IPS-15b (cell line): ENCODE data around the gene CALU.

Experiments
- H3K27me3 ChIP-seq: one replicate; pipeline ENCODE4 v1.6.1; 2013; ENCODE audit warnings: low read length; ENCODE audit not compliant: control insufficient read depth, insufficient read depth
- H3K36me3 ChIP-seq: one replicate; pipeline ENCODE4 v1.6.1; 2013; ENCODE audit warnings: low read length; ENCODE audit not compliant: control insufficient read depth, insufficient read depth
- H3K4me1 ChIP-seq: one replicate; pipeline ENCODE4 v1.6.1; 2013; ENCODE audit warnings: mild to moderate bottlenecking, low read length; ENCODE audit not compliant: control insufficient read depth, insufficient read depth
- H3K4me3 ChIP-seq: one replicate; pipeline ENCODE4 v1.5.1; 2013; ENCODE audit warnings: low read depth, low read length
- H3K9ac ChIP-seq: one replicate; pipeline ENCODE4 v1.6.1; 2013; ENCODE audit warnings: low read depth, mild to moderate bottlenecking, low read length
- H3K9me3 ChIP-seq: one replicate; pipeline ENCODE4 v1.6.1; 2013; ENCODE audit warnings: mild to moderate bottlenecking, low read length; ENCODE audit not compliant: control insufficient read depth, insufficient read depth

The CALU gene

GRCh38 chr7:128793181-128793547, 54.0 kb downstream of the CALU start:
- Histone ChIP-seq H3K36me3 (peaks cover 8% of the 10 kb centered on the region), H3K27me3 (peaks cover 2% of the 10 kb centered on the region), H3K4me1 (peaks cover 6% of the 10 kb centered on the region), H3K4me3 (no peak overlapping the region), H3K9me3 (no peaks in the 10 kb centered on the region), H3K9ac (no peak overlapping the region)

DNA sequence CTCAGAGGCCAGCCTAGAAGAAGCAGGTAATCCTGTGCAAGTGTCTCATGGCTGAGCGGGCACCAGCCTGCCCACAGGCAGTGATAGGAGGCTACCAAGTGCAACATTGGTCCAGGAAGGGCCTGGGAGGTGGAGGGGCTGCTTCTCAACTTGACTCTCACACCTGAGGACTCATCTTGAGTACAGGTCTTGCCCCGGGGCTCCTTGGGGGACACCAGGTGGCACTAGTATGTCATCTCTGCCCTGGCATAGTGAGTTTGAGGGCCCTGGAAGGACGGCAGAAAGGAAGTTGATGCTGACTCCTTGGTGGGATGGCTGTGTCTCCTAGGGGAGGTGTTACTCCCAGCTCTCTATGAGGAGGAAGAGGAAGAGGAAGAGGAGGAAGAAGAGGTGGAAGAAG, 54.9 kb downstream of the CALU start:
- H3K9me3 ChIP-seq = no peaks in the 10 kb centered on the region
- H3K36me3 ChIP-seq = peaks cover 8% of the 10 kb centered on the region
- H3K4me1 ChIP-seq = peaks cover 6% of the 10 kb centered on the region
- H3K9ac ChIP-seq = no peak overlapping the region
- no peak overlapping the region for H3K4me3 ChIP-seq
- peaks cover 2% of the 10 kb centered on the region for H3K27me3 ChIP-seq

DNA sequence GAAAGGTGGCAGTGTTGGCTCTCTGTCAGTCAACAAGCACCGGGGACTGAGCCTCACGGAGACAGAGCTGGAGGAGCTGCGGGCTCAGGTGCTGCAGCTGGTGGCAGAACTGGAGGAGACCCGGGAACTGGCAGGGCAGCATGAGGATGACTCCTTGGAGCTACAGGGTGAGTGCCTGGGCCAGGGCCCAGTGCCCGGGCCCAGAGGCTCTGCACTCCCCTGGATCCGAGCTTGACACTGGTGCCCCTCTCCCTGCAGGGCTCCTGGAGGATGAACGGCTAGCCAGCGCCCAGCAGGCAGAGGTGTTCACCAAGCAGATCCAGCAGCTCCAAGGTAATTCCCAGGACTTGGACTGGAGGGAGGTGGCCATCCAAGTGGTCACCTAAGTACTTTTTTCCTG, 55.3 kb downstream of the CALU start:
- Histone ChIP-seq H3K4me3 (no peak overlapping the region), H3K9me3 (no peaks in the 10 kb centered on the region), H3K36me3 (peaks cover 8% of the 10 kb centered on the region), H3K9ac (no peak overlapping the region), H3K27me3 (peaks cover 2% of the 10 kb centered on the region), H3K4me1 (peaks cover 6% of the 10 kb centered on the region)

- H3K4me3 ChIP-seq = no peak overlapping the region
- peaks cover 8% of the 10 kb centered on the region for H3K36me3 ChIP-seq
- H3K9ac ChIP-seq = no peak overlapping the region
- H3K27me3 ChIP-seq = no peaks in the 10 kb centered on the region
- no peaks in the 10 kb centered on the region for H3K9me3 ChIP-seq
- peaks cover 5% of the 10 kb centered on the region for H3K4me1 ChIP-seq
Observed at GRCh38 chr7:128795129-128795528, 56.0 kb downstream of the CALU start.

DNA sequence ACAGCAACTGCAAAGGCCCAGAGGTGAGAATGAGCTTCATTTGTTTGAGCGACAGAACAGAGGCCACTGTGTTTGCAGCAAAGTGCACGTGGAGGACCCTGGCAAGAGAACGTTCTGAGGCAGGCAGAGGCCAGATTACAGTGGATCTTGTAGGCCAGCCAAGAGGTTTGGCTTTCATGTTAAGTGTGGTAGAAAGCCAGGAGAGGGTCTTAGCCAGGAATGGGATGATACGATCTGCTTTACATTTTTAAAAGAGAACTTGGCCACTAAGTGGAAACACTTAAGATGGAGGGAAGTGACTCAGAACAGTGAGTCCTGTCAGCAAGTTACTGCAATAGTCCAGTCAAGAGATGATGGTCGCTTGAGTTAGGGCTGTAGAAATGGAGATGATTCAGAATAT, 57.2 kb downstream of the CALU start:
- no peak overlapping the region for H3K4me3 ChIP-seq
- no peak overlapping the region for H3K9ac ChIP-seq
- H3K9me3 ChIP-seq = no peaks in the 10 kb centered on the region
- peaks cover 5% of the 10 kb centered on the region for H3K4me1 ChIP-seq
- no peaks in the 10 kb centered on the region for H3K27me3 ChIP-seq
- peaks cover 8% of the 10 kb centered on the region for H3K36me3 ChIP-seq

- no peak overlapping the region for H3K9ac ChIP-seq
- H3K4me3 ChIP-seq = no peak overlapping the region
- H3K27me3 ChIP-seq = no peaks in the 10 kb centered on the region
- no peaks in the 10 kb centered on the region for H3K9me3 ChIP-seq
- H3K36me3 ChIP-seq = peaks cover 4% of the 10 kb centered on the region
- no peaks in the 10 kb centered on the region for H3K4me1 ChIP-seq
Observed at GRCh38 chr7:128799451-128799850, 60.3 kb downstream of the CALU start.

DNA sequence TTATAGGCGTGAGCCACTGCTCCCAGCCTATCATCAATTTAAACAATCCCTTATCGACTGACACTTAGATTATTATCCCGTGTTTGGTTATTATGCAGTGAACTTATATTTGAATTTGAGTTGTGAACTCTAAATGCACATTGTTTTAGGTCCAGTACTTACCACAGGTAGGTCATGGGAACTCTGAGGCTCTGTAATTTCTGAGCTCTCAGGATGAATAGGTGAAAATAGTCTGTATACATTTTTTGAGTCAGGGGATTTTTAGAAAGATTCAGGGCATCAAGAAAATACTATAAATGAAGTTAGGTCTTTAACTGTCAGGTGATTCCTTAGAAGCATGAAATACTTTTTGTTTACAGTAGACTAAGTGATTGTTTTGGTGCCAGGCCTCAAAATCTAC, 61.4 kb downstream of the CALU start:
- Histone ChIP-seq H3K27me3 (no peaks in the 10 kb centered on the region), H3K9me3 (no peaks in the 10 kb centered on the region), H3K4me3 (no peak overlapping the region), H3K9ac (no peak overlapping the region), H3K4me1 (no peaks in the 10 kb centered on the region), H3K36me3 (peaks cover 11% of the 10 kb centered on the region)

DNA sequence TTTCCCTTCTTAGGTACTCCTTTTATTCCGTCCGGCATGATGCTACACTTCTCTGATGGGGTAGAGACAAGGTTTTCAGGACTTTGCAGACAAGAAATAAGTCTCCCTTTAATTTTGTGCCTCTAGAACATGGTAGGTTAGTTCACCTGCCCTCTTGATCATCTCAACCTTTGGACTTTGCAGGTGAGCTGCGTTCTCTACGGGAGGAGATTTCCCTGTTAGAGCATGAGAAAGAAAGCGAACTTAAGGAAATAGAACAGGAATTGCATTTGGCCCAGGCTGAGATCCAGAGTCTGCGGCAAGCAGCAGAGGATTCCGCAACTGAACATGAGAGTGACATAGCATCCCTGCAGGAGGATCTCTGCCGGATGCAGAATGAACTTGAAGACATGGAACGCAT, 61.8 kb downstream of the CALU start:
- H3K4me1 ChIP-seq = no peaks in the 10 kb centered on the region
- H3K4me3 ChIP-seq = no peak overlapping the region
- no peaks in the 10 kb centered on the region for H3K27me3 ChIP-seq
- H3K9me3 ChIP-seq = no peaks in the 10 kb centered on the region
- no peak overlapping the region for H3K9ac ChIP-seq
- H3K36me3 ChIP-seq = peaks cover 15% of the 10 kb centered on the region

DNA sequence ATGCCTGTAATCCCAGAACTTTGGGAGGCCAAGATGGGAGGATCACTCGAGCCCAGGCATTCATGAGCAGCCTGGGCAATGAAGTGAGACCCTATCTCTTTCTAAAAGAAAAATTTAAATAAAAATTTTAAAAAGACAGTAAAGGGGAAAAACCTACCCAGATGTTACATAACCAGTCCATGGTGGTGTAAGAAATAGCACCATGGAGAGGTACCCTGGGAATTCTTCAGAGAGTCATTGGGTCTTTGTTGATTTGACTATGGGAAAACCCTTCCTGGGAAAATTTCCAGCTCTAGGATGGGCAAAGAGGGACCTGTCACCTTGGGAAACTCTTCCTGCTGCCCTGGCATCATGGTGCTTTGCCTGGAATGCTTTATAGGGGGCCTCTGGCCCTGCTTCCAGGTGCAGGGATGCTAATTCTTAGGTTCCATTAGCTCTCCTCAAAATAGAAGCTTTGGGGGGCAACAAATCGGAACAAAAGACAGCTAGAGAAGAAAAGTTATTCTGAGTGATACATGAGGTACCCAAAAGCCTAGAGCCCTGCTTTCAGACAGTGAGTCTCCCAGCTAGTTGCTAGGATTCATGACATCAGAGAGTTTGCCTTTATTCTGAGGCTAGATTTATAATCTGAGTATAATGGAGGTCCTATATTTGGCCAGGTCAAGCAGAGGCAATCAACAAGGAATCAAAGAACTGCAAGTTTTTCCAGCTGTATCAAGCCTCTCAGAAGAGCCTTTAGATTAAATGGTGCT, 62.7 kb downstream of the CALU start:
- H3K27me3 ChIP-seq = no peaks in the 10 kb centered on the region
- no peak overlapping the region for H3K4me3 ChIP-seq
- H3K36me3 ChIP-seq = peaks cover 22% of the 10 kb centered on the region
- no peak overlapping the region for H3K9ac ChIP-seq
- H3K9me3 ChIP-seq = no peaks in the 10 kb centered on the region
- no peaks in the 10 kb centered on the region for H3K4me1 ChIP-seq

GRCh38 chr7:128804484-128804883, 65.3 kb downstream of the CALU start:
- peaks cover 22% of the 10 kb centered on the region for H3K36me3 ChIP-seq
- peak overlapping the region; percentile 13 for H3K9ac ChIP-seq
- no peaks in the 10 kb centered on the region for H3K27me3 ChIP-seq
- H3K4me1 ChIP-seq = no peaks in the 10 kb centered on the region
- H3K4me3 ChIP-seq = no peak overlapping the region
- no peaks in the 10 kb centered on the region for H3K9me3 ChIP-seq

DNA sequence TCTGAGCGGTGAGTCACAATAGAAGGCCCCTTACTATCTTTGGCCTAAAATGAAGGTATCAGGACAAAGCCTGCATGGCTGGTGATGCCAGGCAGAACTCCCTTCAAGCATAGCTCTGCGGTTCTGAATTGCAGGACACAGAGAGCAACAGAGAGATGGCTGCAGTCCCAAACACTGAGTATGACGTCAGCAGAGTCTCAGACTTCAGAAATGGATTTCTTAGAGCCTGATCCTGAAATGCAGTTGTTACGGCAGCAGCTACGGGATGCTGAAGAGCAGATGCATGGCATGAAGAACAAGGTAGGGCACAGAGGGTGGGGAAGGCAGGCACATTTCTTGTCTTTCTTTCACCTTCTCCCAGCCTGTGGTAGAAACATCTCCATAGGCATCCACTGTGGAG, 66.1 kb downstream of the CALU start:
- H3K9me3 ChIP-seq = no peaks in the 10 kb centered on the region
- no peaks in the 10 kb centered on the region for H3K27me3 ChIP-seq
- no peak overlapping the region for H3K4me3 ChIP-seq
- H3K9ac ChIP-seq = no peak overlapping the region
- peaks cover 22% of the 10 kb centered on the region for H3K36me3 ChIP-seq
- no peaks in the 10 kb centered on the region for H3K4me1 ChIP-seq

GRCh38 chr7:128807191-128807590, 68.0 kb downstream of the CALU start:
- Histone ChIP-seq H3K9ac (no peak overlapping the region), H3K9me3 (no peaks in the 10 kb centered on the region), H3K27me3 (no peaks in the 10 kb centered on the region), H3K36me3 (peaks cover 27% of the 10 kb centered on the region), H3K4me1 (no peaks in the 10 kb centered on the region), H3K4me3 (no peak overlapping the region)
